NCI-H2029 treated with DMSO at 0.1 percent for 48 hours (cell line): ENCODE data around the gene SCYL1.

Experiments
- DNase-seq: peaks from one replicate; lab custom pipeline; 2025; lab: John Stamatoyannopoulos, UW

Gene SCYL1

GRCh38 chr11:65581928-65582327 is 57.0 kb downstream of the SCYL1 start:
- DNase-seq: no peak

DNA sequence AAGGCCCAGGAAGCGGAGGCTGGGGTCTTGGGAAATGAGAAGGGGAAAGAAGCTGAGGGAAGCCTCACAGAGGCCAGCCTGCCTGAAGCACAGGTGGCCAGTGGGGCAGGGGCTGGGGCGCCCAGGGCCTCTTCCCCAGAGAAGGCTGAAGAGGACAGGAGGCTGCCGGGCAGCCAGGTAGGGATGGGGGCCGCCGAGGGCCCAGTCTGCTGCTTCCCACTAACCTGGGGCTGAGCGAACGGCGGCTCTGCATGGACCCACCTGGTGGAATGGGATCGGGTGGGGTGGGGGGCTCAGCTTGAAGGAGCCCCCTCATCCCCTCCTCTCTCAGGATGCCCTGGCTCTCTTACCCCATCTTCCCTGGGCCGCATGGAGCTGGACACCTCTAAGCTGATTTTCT is 58.7 kb downstream of the SCYL1 start:
- no peak for DNase-seq

- DNase-seq: no peak
Observed at GRCh38 chr11:65584106-65584505, 59.2 kb downstream of the SCYL1 start.

- DNase-seq: no peak
Observed at GRCh38 chr11:65584723-65585171, 59.9 kb downstream of the SCYL1 start.

DNA sequence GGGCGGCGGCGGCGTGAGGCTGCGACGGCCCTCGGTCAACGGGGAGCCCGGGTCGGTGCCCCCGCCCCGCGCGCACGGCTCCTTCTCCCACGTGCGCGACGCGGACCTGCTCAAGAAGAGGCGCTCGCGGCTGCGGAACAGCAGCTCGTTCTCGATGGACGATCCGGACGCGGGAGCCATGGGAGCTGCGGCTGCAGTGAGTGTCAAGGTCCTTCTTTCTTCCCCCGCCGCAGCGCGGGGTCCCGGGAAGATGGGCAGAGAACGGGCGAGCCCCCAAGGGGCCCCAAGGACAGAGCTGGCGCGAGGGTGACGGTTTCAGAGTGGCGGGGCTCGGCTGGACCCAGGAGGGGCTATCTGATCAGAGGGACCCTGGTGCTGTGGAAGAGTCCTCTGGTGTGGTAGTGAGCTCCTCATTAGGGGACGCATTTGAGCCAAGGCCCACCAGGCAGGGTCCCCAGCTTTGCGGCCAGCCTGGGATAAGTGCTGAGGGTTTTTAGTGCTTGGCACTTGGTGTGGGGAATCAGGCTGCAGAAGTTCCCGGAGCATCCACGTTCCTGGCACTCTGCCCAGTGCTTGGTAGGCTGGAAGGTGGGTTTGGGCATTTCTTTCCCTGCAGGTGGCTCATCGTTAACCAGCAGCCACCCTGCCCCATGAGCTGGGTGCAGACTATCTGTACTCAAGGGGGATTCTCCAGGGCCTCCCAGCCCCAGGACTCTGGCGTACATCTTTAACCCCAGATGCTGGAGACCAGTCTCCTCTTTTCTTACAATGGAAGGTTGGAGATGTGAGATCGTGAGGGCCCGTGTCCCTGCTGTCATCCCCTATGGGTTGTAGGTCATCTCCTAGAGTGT is 60.7 kb downstream of the SCYL1 start:
- no peak for DNase-seq

- no peak for DNase-seq
Observed at GRCh38 chr11:65586247-65586630, 61.4 kb downstream of the SCYL1 start.

DNA sequence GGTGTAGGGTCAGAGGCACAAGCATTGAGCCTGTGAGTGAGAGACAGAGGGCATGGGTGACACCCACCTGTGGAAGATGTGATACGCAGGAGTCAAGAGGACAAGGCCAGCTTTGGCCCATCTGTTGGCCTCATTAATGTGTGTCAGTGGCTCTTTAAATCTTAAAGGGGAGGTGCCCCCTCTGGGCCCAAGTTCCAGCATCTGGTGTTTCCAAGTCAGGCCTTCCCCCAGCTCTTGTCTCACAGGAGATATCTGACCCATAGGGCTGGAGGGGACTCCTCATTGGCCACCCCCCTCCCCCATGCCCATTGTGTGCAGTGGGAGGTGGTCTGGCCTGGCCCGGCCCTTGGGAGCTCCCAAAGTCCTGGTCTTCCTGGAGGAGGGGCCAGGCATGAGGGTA is 61.8 kb downstream of the SCYL1 start:
- DNase-seq: no peak
